ENCODE measurements around the gene SLC35F3. TPM values are rescaled to one million over a fixed set of nuclear protein-coding genes. Genes with fewer than 3 reads are reported as not detected.
"Not testable (repeated sequence)": the region's sequence is repeated elsewhere in the genome, so short reads cannot be mapped to it uniquely, and the experiment has no call there.

The SLC35F3 gene
- total RNA-seq, 2 donors from 2014 or later: 0.24 to 2.4 TPM

DNA sequence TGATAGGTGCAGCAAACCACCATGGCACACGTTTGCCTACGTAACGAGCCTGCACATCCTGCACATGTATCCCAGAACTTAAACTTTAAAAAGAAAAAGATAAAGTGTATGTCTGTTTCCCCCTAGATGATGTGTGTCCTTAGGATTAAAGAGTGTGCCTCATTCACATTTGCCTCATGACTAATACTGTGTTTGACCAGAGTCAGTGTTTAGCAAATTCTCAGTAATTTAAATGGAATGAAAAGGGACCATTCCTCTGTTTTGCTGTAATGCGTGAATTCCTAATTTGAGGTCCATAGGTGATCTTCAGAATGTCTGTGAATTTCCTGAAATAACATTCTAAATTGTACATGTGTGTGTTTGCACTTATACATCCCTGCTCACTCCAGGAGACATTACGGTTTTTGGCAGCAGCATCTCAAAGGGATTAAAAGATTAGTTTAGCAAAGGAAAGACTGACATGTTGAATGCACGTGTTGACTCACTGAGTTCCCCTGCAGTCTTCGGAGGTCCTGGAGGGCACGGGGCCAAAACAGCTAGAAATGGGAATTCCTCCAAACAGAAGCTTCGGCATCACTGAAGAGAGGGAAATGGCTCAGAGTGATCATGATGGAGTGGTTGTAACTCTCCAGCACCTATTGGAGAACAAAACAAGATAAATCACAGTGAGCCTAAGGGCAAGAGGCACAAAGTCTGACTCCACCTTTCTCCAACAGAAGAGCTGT is 19.1 kb upstream of the SLC35F3 start:
- ATAC-seq (replicated peaks in 1 of 2): no peak
- Mint-ChIP-seq H3K27ac (no peak overlapping the region), H3K27me3 (ENCODE audit: low read depth) (peaks cover 5% of the 10 kb centered on the region), H3K36me3 (ENCODE audit: insufficient read depth in 2 of 2) (peaks cover 0 to 8% of the 10 kb centered on the region in 2 donors), H3K9me3 (peaks cover 6 to 15% of the 10 kb centered on the region in 2 donors), H3K4me1 (ENCODE audit: low read depth) (no peaks in the 10 kb centered on the region), H3K4me3 (no peak overlapping the region)
- DNase-seq: no peak

DNA sequence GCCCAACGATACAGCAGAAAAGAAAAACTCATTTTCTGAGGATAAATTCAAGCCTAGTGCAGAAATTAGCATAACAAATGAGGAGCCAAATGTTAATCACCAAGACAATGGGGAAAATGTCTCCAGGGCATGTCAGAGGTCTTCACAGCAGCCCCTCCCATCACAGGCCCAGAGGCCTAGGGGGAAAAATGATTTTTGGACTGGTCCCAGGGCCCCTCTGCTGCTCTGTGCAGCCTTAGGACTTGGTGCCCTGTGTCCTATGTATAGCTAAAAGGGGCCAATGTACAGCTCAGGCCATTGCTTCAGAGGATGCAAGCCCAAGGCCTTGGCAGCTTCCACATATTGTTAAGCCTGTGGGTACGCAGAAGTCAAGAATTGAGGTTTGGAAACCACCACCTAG is 13.3 kb upstream of the SLC35F3 start:
- not testable (repeated sequence) for DNase-seq; H3K4me1 Mint-ChIP-seq (ENCODE audit: low read depth); H3K27me3 Mint-ChIP-seq (ENCODE audit: low read depth); H3K27ac Mint-ChIP-seq; H3K4me3 Mint-ChIP-seq; ATAC-seq (replicated peaks in 1 of 2)
- Mint-ChIP-seq H3K36me3 (ENCODE audit: insufficient read depth in 2 of 2) (peaks cover 0 to 16% of the 10 kb centered on the region in 2 donors), H3K9me3 (peaks cover 9 to 22% of the 10 kb centered on the region in 2 donors)

GRCh38 chr1:233897325-233898162 is 6.9 kb upstream of the SLC35F3 start:
- Mint-ChIP-seq H3K27me3 (ENCODE audit: low read depth) (peaks cover 17% of the 10 kb centered on the region), H3K4me1 (ENCODE audit: low read depth) (no peaks in the 10 kb centered on the region)
- DNase-seq: no peak

GRCh38 chr1:233901495-233901894 is 3.0 kb upstream of the SLC35F3 start:
- Mint-ChIP-seq H3K27me3 (ENCODE audit: low read depth) (peaks cover 42% of the 10 kb centered on the region), H3K4me3 (no peak overlapping the region), H3K9me3 (peaks cover 0 to 3% of the 10 kb centered on the region in 2 donors)

More at GRCh38 chr1:233897325-233898162, 6.9 kb upstream of the SLC35F3 start:
- Mint-ChIP-seq H3K36me3 (ENCODE audit: insufficient read depth in 2 of 2) (peaks cover 0 to 2% of the 10 kb centered on the region in 2 donors), H3K27ac (no peak overlapping the region), H3K9me3 (peaks cover 0 to 4% of the 10 kb centered on the region in 2 donors), H3K4me3 (no peak overlapping the region)
- peak; percentile 41 for ATAC-seq (replicated peaks in 1 of 2)

DNA sequence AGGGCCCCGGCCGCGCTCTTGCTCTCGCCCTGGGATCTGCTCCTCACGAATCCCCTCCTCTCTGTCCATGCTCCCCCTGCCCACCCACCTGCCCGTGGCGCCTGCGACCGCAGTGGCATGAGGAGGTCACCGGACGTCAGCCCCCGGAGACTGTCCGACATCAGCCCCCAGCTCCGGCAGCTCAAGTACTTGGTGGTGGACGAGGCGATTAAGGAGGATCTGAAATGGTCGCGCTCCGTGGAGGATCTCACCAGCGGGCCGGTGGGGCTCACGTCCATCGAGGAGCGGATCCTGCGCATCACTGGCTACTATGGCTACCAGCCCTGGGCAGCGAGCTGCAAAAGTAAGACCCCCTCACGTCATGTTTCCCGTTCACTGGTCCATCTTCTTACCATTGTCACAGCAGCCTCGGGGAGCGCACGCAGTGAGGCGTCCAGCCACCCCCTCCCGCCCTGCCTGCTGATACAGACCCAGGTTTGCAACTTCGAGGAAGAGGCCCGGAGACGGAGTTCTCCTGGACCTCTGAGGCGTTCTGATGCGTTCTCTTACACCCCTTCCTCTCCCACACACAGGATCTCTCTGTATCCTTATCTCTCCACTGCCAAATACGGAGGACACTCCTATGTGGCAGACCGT is 1.1 kb downstream of the SLC35F3 start:
- no peak overlapping the region for H3K27ac Mint-ChIP-seq
- H3K27me3 Mint-ChIP-seq (ENCODE audit: low read depth): peaks cover 64% of the 10 kb centered on the region
- DNase-seq (no peak), ATAC-seq (replicated peaks in 1 of 2) (no peak)
- peaks cover 0 to 3% of the 10 kb centered on the region in 2 donors for H3K9me3 Mint-ChIP-seq
- peaks cover 5% of the 10 kb centered on the region for H3K4me1 Mint-ChIP-seq (ENCODE audit: low read depth)
- H3K4me3 Mint-ChIP-seq: peak overlapping the region in 1 of 2 donors; percentile 37
- H3K36me3 Mint-ChIP-seq (ENCODE audit: insufficient read depth in 2 of 2): peaks cover 5 to 8% of the 10 kb centered on the region in 2 donors

More at GRCh38 chr1:233901495-233901894, 3.0 kb upstream of the SLC35F3 start:
- no peak for ATAC-seq (replicated peaks in 1 of 2)
- DNase-seq: no peak
- Mint-ChIP-seq H3K4me1 (ENCODE audit: low read depth) (peaks cover 5% of the 10 kb centered on the region), H3K36me3 (ENCODE audit: insufficient read depth in 2 of 2) (peaks cover 5 to 8% of the 10 kb centered on the region in 2 donors), H3K27ac (no peak overlapping the region)

- Mint-ChIP-seq H3K36me3 (ENCODE audit: insufficient read depth in 2 of 2) (peaks cover 5 to 9% of the 10 kb centered on the region in 2 donors), H3K4me1 (ENCODE audit: low read depth) (peaks cover 5% of the 10 kb centered on the region), H3K4me3 (no peak overlapping the region), H3K9me3 (peaks cover 0 to 3% of the 10 kb centered on the region in 2 donors), H3K27ac (no peak overlapping the region), H3K27me3 (ENCODE audit: low read depth) (peaks cover 60% of the 10 kb centered on the region)
- ATAC-seq (replicated peaks in 1 of 2) (no peak), DNase-seq (no peak)
Measured at GRCh38 chr1:233907151-233907550, 2.7 kb downstream of the SLC35F3 start.

DNA sequence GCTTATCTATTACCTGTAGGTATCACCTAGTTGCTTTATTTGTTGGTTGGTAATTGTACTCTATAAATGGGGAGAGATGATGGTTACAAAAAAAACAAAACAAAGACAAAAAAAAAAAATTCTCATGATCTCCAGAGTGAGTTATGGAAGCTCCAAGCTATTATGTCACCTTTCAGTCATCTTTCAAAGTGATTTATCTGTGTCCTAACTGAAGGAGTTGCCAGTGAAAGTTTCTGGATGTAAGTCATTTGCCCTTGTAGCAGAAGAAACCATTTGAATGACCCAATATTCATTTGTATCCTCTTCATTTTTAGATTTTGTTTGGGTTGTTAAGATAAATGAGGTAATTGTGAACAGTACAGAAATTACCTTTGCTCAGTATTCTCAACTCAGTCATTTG is 3.6 kb downstream of the SLC35F3 start:
- H3K27ac Mint-ChIP-seq: no peak overlapping the region
- peaks cover 0 to 3% of the 10 kb centered on the region in 2 donors for H3K9me3 Mint-ChIP-seq
- H3K27me3 Mint-ChIP-seq (ENCODE audit: low read depth): peaks cover 60% of the 10 kb centered on the region
- DNase-seq: no peak
- H3K4me3 Mint-ChIP-seq: no peak overlapping the region
- peaks cover 5 to 9% of the 10 kb centered on the region in 2 donors for H3K36me3 Mint-ChIP-seq (ENCODE audit: insufficient read depth in 2 of 2)
- H3K4me1 Mint-ChIP-seq (ENCODE audit: low read depth): peaks cover 5% of the 10 kb centered on the region
- ATAC-seq (replicated peaks in 1 of 2): no peak

DNA sequence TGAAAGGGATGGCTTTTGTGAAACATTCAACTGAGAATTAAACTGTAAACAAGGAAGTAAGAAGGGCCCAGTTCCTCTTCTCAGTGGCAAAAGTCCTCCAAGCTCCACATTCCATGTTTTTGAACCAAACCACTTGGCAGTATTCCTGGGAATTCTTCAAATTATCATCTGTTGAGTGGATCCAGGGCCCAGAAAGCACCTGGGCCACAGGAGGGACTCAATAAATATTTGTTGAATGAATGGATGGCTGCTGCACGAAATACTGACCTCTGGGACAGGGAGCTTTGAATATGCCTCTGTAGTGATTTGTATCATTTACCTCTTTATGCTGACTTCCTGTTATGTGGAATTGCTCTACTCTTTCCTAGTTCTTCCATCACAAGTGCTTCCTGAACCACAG is 4.7 kb downstream of the SLC35F3 start:
- Mint-ChIP-seq H3K36me3 (ENCODE audit: insufficient read depth in 2 of 2) (peaks cover 1 to 5% of the 10 kb centered on the region in 2 donors), H3K4me3 (no peak overlapping the region), H3K9me3 (peaks cover 0 to under 1% of the 10 kb centered on the region in 2 donors), H3K27ac (no peak overlapping the region), H3K27me3 (ENCODE audit: low read depth) (peaks cover 50% of the 10 kb centered on the region), H3K4me1 (ENCODE audit: low read depth) (peaks cover 2% of the 10 kb centered on the region)
- DNase-seq: no peak
- no peak for ATAC-seq (replicated peaks in 1 of 2)

DNA sequence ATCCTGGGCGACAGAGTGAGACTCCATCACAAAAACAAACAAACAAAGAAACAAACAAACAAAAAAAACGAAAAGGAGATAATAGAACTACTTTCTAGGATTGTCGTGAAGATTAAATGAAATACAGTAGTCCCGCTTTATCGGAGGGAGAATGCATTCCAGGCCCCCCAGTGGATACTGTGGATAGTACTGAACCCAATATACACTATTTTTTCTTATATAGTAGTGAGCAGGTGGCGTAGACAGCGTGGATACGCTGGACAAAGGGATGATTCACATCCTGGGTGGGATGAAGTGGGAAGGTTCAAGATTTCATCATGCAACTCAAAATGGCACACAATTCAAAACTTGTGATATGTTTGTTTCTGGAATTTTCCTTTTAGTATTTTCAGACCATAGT is 8.0 kb downstream of the SLC35F3 start:
- no peaks in the 10 kb centered on the region for H3K4me1 Mint-ChIP-seq (ENCODE audit: low read depth)
- DNase-seq (no peak), ATAC-seq (replicated peaks in 1 of 2) (no peak)
- H3K9me3 Mint-ChIP-seq: peaks cover 3 to 4% of the 10 kb centered on the region in 2 donors
- H3K27ac Mint-ChIP-seq: no peak overlapping the region
- peaks cover 0 to 3% of the 10 kb centered on the region in 2 donors for H3K36me3 Mint-ChIP-seq (ENCODE audit: insufficient read depth in 2 of 2)
- H3K27me3 Mint-ChIP-seq (ENCODE audit: low read depth): peaks cover 25% of the 10 kb centered on the region
- no peak overlapping the region for H3K4me3 Mint-ChIP-seq

GRCh38 chr1:233912909-233913308 is 8.4 kb downstream of the SLC35F3 start:
- H3K36me3 Mint-ChIP-seq (ENCODE audit: insufficient read depth in 2 of 2): peaks cover 0 to 3% of the 10 kb centered on the region in 2 donors
- no peak overlapping the region for H3K4me3 Mint-ChIP-seq
- H3K9me3 Mint-ChIP-seq: peaks cover 3 to 4% of the 10 kb centered on the region in 2 donors
- peaks cover 20% of the 10 kb centered on the region for H3K27me3 Mint-ChIP-seq (ENCODE audit: low read depth)
- no peaks in the 10 kb centered on the region for H3K4me1 Mint-ChIP-seq (ENCODE audit: low read depth)
- H3K27ac Mint-ChIP-seq: no peak overlapping the region
- DNase-seq (no peak), ATAC-seq (replicated peaks in 1 of 2) (no peak)

GRCh38 chr1:233916706-233917105 is 12.2 kb downstream of the SLC35F3 start:
- H3K9me3 Mint-ChIP-seq: peaks cover 3 to 4% of the 10 kb centered on the region in 2 donors
- peaks cover 0 to 2% of the 10 kb centered on the region in 2 donors for H3K36me3 Mint-ChIP-seq (ENCODE audit: insufficient read depth in 2 of 2)
- H3K27me3 Mint-ChIP-seq (ENCODE audit: low read depth): no peaks in the 10 kb centered on the region
- no peak for DNase-seq
- ATAC-seq (replicated peaks in 1 of 2): no peak
- H3K27ac Mint-ChIP-seq: no peak overlapping the region
- H3K4me1 Mint-ChIP-seq (ENCODE audit: low read depth): no peaks in the 10 kb centered on the region
- H3K4me3 Mint-ChIP-seq: no peak overlapping the region

GRCh38 chr1:233919786-233920185 is 15.3 kb downstream of the SLC35F3 start:
- DNase-seq (no peak), ATAC-seq (replicated peaks in 1 of 2) (no peak)
- Mint-ChIP-seq H3K27ac (no peak overlapping the region), H3K4me1 (ENCODE audit: low read depth) (no peaks in the 10 kb centered on the region), H3K27me3 (ENCODE audit: low read depth) (no peaks in the 10 kb centered on the region), H3K9me3 (peaks cover 3 to 4% of the 10 kb centered on the region in 2 donors), H3K36me3 (ENCODE audit: insufficient read depth in 2 of 2) (peaks cover 0 to 2% of the 10 kb centered on the region in 2 donors), H3K4me3 (no peak overlapping the region)

- no peaks in the 10 kb centered on the region for H3K27me3 Mint-ChIP-seq (ENCODE audit: low read depth)
- H3K27ac Mint-ChIP-seq: no peak overlapping the region
- DNase-seq (no peak), ATAC-seq (replicated peaks in 1 of 2) (no peak)
- H3K4me1 Mint-ChIP-seq (ENCODE audit: low read depth): no peaks in the 10 kb centered on the region
- H3K36me3 Mint-ChIP-seq (ENCODE audit: insufficient read depth in 2 of 2): no peaks in the 10 kb centered on the region
- H3K4me3 Mint-ChIP-seq: no peak overlapping the region
- no peaks in the 10 kb centered on the region for H3K9me3 Mint-ChIP-seq
Measured at GRCh38 chr1:233928123-233928522, 23.6 kb downstream of the SLC35F3 start.
